ENCODE data around the gene ZWILCH.

DNA sequence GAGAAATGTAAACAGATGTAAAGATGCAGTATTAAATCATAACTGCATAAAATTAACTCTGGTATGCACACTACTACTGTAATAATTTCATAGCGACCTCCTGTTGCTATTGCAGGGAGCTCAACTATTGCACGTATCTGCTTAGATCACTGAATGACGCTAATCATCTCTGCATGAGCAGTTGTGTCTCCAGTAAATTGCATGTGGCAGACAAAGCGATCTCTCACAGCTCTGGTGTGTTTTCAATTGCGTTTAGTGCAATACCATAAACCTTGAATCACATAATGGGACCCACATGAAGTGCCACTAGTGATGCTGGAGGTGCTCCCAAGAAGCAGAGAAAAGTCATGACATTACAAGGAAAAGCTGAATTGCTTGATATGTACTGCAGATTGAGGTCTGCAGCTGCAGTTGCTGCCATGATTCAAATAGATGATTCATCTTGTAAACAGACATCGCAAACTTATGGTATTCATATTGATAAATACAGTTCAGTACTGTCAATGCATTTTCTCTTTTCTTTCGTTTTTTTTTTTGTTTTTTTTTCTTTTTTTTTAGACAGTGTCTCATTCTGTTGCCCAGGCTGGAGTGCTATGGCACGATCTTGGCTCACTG is 90.9 kb downstream of the ZWILCH start:
- TF ChIP-seq, protein P1, sequence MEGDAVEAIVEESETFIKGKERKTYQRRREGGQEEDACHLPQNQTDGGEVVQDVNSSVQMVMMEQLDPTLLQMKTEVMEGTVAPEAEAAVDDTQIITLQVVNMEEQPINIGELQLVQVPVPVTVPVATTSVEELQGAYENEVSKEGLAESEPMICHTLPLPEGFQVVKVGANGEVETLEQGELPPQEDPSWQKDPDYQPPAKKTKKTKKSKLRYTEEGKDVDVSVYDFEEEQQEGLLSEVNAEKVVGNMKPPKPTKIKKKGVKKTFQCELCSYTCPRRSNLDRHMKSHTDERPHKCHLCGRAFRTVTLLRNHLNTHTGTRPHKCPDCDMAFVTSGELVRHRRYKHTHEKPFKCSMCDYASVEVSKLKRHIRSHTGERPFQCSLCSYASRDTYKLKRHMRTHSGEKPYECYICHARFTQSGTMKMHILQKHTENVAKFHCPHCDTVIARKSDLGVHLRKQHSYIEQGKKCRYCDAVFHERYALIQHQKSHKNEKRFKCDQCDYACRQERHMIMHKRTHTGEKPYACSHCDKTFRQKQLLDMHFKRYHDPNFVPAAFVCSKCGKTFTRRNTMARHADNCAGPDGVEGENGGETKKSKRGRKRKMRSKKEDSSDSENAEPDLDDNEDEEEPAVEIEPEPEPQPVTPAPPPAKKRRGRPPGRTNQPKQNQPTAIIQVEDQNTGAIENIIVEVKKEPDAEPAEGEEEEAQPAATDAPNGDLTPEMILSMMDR (IDR thresholded peaks at IDR 0.05; ENCODE audit: insufficient read depth, low read depth, low read length): no peak
- no peak for TF ChIP-seq EZH2 (IDR thresholded peaks at IDR 0.05; ENCODE audit: insufficient read depth, low read length)

Data from astrocyte (in vitro differentiated cells and primary cell).